Activated CD8-positive, alpha-beta memory T cell treated with anti-CD3 and anti-CD28 coated beads, Interleukin-2, amount 50 U/mL, for 48 hours (primary cell): Measurements from ENCODE around the gene PRRT1B.
"Not testable (repeated sequence)": the region's sequence is repeated elsewhere in the genome, so short reads cannot be mapped to it uniquely, and the experiment has no call there.

Source experiments
- DNase-seq: peaks from one replicate; pipeline ENCODE4 v3.0.0-alpha.2; 2020

The PRRT1B gene

GRCh38 chr9:131545003-131545785 lies at the start of gene PRRT1B:
Gene PRRT1B (plus strand): TSS chr9:131545523. CDS start chr9:131545616, 93 bp downstream.
- no peak for DNase-seq

DNA sequence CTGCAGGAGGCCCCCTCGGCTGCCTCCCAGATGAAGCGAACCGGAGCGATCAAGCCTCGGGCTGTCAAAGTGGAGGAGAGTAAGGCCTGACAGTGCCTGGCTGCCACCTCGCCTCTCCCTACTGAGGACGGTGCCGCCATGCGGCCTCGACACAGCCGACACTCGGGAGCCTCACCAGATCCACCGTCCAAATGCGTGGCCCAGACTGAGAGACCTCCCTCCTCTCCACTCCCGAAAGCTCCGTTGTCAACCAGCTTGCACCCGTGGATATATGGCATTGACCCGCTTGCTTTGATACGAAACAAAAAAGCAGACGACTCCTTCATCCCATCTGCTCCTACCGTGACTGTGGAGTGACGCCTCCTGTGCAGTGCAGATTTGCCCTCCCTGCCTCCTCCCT lies 49.5 kb upstream of the PRRT1B start:
- DNase-seq: no peak

DNA sequence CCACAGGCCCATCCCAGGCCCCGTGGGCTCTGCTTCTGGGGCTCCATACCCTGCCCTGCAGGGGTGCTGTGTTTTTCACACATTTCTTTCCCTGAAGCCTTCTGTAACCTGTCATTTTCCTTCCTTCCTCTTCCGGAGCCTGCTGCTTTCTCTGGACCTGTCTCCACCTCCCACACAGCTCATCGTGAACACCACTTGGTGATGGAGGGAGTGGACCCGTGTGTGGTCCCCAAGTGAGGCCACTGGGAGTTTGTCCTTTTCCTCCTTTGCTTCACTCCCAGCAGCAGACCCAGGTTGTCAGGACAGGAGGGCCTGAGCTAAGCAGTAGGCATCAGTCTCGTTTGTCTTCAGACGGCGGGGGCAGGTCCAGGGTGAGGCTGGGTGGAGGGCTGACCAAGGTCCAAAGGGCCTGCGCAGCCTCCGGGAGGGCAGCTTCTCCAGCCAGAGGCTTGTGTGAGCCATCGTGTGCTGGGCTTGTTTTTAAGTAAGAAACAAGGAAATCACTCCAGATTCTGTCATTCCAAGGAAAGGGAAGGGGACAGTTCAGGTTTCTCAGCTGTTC lies 48.4 kb upstream of the PRRT1B start:
- no peak for DNase-seq

DNA sequence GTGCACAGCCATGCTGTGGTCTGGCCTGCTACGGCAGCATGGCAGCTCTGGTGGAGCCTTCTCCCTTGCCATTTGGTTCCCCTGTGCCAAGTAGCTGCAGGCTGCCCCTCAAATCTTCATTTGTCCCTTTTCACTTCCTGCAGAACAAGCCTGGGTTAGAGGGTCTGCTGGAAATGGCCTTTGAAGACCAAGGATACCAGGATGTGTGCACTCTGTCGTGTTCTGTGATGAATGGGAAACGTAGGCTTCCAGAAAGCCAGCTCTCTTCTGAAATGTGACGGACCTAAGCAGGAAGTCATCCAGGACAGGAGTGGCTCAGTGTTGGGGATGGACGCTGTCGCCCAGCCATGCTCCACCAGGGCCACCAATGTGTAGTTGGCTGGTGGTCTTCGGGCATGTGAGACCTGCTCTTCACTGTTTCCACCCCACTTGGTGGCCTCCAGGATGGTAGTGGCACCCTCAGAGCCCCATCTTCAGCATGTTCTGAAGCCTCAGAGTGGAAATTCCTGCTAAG lies 46.0 kb upstream of the PRRT1B start:
- DNase-seq: no peak

- DNase-seq: peak; percentile 83
These were observed 44.9 kb upstream of the PRRT1B start for GRCh38 chr9:131500377-131500776.

- peak; percentile 83 for DNase-seq
These were observed 44.3 kb upstream of the PRRT1B start for GRCh38 chr9:131500939-131501541.

DNA sequence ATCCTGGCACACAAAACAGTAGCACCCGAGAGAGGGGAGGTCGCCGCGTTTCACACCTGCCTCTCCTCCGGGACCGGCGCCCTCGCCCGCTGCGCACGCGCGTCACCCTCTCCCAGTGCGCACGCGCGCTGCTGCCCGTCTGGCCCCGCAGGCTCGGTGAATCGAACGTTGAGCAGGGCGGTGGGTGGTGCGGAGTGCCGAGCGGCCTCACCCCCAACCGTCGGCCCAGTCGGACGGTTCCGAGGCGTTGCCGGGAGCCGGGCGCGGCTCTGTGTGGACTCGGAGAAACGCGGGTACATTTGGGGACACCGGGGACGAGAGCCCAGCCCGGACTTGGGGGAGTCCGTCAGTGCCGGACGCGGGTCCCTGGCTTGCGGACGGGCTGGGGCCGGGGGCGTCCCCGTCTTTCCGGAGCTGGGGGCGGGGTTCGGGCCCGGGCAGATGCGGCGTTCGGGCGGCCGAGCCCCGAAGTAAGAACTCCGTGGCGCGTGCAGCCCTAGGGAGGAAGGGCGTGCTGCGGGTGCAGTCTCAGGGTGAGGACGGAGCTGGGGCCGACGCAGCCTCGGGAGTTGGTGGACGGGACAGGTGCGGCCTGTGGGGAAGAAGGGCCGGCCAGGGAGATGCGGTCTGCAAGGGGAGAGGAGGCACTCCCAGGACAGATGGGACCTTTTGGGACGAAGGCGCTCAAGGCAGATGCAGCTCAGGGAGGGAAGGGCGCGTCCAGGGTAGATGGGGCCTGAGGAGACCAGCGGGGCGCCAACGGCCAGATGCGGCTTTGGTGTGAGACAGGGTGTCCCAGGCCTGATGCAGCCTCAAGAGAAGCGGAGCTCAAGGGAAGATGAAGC lies 42.3 kb upstream of the PRRT1B start, which contains the start of gene POMT1:
POMT1 (plus strand) TSS at position 138 of the 845 bp plus-strand sequence. CDS start 1,301 bp downstream, outside the sequence.
- DNase-seq: peak; percentile 95

- DNase-seq: peak; percentile 86
These were observed 41.5 kb upstream of the PRRT1B start for GRCh38 chr9:131503626-131504465.

- DNase-seq: no peak
These were observed 40.3 kb upstream of the PRRT1B start for GRCh38 chr9:131505012-131505411.

- DNase-seq: no peak
These were observed 33.9 kb upstream of the PRRT1B start for GRCh38 chr9:131511416-131511815.

GRCh38 chr9:131511880-131512279 lies 33.4 kb upstream of the PRRT1B start:
- no peak for DNase-seq

DNA sequence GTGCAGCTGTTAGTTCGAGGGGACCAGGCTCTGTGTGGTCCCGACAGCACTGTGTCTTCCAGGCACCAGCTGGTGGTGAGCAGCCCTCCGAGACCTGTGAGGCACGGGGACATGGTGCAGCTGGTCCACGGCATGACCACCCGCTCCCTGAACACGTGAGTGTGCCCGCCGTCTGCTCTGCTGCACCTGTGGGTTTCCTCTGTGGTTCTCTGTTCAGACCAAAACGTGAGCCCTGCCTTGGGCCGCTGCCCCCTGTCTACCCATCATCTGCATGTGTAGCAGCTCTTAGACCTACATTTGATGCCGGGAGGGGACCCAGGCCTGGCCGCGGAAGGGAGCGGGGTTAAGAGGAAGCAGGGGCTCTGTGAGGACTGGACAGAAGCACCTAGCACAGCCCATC lies 32.1 kb upstream of the PRRT1B start:
- DNase-seq: no peak

DNA sequence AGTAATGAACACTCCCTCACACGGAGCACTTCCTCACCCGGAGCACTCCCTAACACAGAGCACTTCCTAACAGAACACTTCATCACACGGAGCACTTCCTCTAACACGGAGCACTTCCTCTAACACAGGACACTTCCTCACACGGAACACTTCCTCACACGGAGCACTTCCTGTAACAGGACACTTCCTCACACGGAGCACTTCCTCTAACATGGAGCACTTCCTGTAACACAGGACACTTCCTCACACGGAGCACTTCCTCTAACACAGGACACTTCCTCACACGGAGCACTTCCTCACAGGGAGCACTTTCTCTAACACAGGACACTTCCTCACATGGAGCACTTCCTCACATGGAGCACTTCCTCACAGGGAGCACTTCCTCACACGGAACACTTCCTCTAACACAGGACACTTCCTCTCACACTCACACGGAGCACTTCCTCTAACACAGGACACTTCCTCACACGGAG lies 29.7 kb upstream of the PRRT1B start:
- DNase-seq: not testable (repeated sequence)

DNA sequence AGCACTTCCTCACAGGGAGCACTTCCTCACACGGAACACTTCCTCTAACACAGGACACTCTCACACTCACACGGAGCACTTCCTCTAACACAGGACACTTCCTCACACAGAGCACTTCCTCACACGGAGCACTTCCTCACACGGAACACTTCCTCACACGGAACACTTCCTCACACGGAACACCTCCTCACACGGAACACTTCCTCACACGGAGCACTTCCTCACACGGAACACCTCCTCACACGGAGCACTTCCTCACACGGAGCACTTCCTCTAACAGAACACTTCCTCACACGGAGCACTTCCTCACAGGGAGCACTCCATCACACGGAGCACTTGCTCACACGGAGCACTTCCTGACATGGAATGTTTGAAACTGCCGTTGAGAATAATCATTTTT lies 29.2 kb upstream of the PRRT1B start:
- DNase-seq: no peak

GRCh38 chr9:131516930-131517329 lies 28.4 kb upstream of the PRRT1B start:
- DNase-seq: no peak

GRCh38 chr9:131517761-131518190 lies 27.5 kb upstream of the PRRT1B start:
- no peak for DNase-seq

GRCh38 chr9:131518553-131518952 lies 26.8 kb upstream of the PRRT1B start:
- no peak for DNase-seq

- no peak for DNase-seq
These were observed 24.8 kb upstream of the PRRT1B start for GRCh38 chr9:131520503-131520902.

DNA sequence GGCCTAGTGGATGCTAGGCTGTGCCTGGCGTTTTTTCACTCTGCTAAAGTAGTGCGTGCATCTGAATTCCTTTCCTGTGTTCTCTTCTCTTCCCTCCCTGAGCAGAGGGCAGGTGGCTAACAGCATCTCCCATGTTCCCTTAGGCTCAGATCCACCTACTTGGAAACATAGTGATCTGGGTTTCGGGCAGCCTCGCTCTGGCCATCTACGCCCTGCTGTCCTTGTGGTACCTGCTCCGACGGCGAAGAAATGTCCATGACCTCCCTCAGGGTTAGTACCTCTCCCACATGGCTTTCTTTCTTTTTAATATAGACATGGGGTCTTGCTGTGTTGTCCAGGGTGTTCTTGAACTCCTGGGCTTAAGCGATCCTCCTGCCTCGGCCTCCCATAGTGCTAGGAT lies 24.1 kb upstream of the PRRT1B start:
- no peak for DNase-seq

DNA sequence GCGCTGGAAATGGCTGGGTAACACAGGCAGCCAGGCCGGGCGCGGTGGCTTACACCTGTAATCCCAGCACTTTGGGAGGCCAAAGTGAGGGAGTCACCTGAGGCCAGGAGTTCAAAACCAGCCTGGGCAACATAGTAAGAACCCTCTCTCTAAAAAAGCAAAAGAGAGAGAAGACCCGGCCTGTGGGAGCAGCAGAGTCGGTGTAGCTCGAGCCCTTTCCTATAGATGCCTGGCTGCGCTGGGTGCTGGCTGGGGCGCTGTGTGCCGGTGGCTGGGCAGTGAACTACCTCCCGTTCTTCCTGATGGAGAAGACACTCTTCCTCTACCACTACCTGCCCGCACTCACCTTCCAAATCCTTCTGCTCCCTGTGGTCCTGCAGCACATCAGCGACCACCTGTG lies 23.5 kb upstream of the PRRT1B start:
- DNase-seq: no peak

GRCh38 chr9:131522257-131523085 lies 22.9 kb upstream of the PRRT1B start:
- no peak for DNase-seq
